ENCODE data around the gene TM4SF18. TPM values are rescaled to one million over a fixed set of nuclear protein-coding genes. Genes with fewer than 3 reads are reported as not detected.

TM4SF18 gene
- total and polyA plus RNA-seq, 2 experiments from 2014 or later: 1.6 to 2.0 TPM

GRCh38 chr3:149382101-149382467 lies 48.6 kb upstream of the TM4SF18 start:
- Mint-ChIP-seq H3K27me3 (ENCODE audit: insufficient read depth, low read depth, poor library complexity) (peaks cover 3% of the 10 kb centered on the region), H3K36me3 (ENCODE audit: low read depth) (peaks cover 22% of the 10 kb centered on the region), H3K27ac (no peak overlapping the region), H3K4me3 (no peak overlapping the region), H3K4me1 (peaks cover 6% of the 10 kb centered on the region), H3K9me3 (peaks cover 28% of the 10 kb centered on the region)
- no peaks in the 10 kb centered on the region for H3K36me3 ChIP-seq (ENCODE audit: insufficient read depth)
- no peak overlapping the region for H3K27ac ChIP-seq (ENCODE audit: low read depth)
- peaks cover 4% of the 10 kb centered on the region; the same call in 1 of the 2 replicates for H3K4me1 ChIP-seq (ENCODE audit: insufficient read depth)
- H3K9me2 ChIP-seq (ENCODE audit: insufficient read depth): 0 out of 2 replicates have a peak, but pooled peaks cover under 1% of the 10 kb centered on the region
- no peak overlapping the region for H3K4me2 ChIP-seq
- no peak for DNase-seq (ENCODE audit: low spot score)
- no peaks in the 10 kb centered on the region for H3K27me3 ChIP-seq (ENCODE audit: insufficient read depth)
- TF ChIP-seq NANOG (IDR thresholded peaks at IDR 0.05; ENCODE audit: borderline replicate concordance) (no peak), EZH2 (IDR thresholded peaks at IDR 0.05; ENCODE audit: low read depth, unreplicated experiment) (no peak), ZNF114 (CRISPR knock-in tag; IDR thresholded peaks at IDR 0.05) (no peak), ETS1 (IDR thresholded peaks at IDR 0.05) (no peak), STAT1 (IDR thresholded peaks at IDR 0.05; ENCODE audit: unreplicated experiment) (no peak), ZNF462 (CRISPR knock-in tag; IDR thresholded peaks at IDR 0.05) (no peak), CREB1 (CRISPR knock-in tag; IDR thresholded peaks at IDR 0.05; ENCODE audit: low read depth) (no peak), JUNB (IDR thresholded peaks at IDR 0.05; ENCODE audit: unreplicated experiment) (no peak), CTCF (conservative IDR thresholded peaks at IDR 0.05; ENCODE audit: low read depth in 2 of 2) (no peak), POLR2AphosphoS5 (IDR thresholded peaks at IDR 0.05; ENCODE audit: low read depth) (no peak), EZH2phosphoT487 (IDR thresholded peaks at IDR 0.05; ENCODE audit: unreplicated experiment) (no peak), ZNF331 (CRISPR knock-in tag; IDR thresholded peaks at IDR 0.05; ENCODE audit: low read depth) (no peak), REST (IDR thresholded peaks at IDR 0.05; ENCODE audit: unreplicated experiment) (no peak)
- no peaks in the 10 kb centered on the region for H3K79me2 ChIP-seq (replicated peaks; ENCODE audit: insufficient read depth)
- no peaks in the 10 kb centered on the region for H4K20me1 ChIP-seq (replicated peaks; ENCODE audit: insufficient read depth)
- 0 out of 2 replicates have a peak overlapping the region, but pooled peaks have one; percentile 53 for H2AFZ ChIP-seq
- no peak overlapping the region for H3K4me3 ChIP-seq
- no peaks in the 10 kb centered on the region for H3F3A ChIP-seq (replicated peaks; ENCODE audit: low read depth)
- no peak for ATAC-seq
